GM20000 (cell line): ENCODE results near the gene SLC25A17.
A peak's percentile ranks its signal among the peaks of the same experiment; 100 is the strongest.
"Not testable (repeated sequence)": the region's sequence is repeated elsewhere in the genome, so short reads cannot be mapped to it uniquely, and the experiment has no call there.

Experiments
- DNase-seq: peaks from one replicate; pipeline ENCODE4 v3.0.0; 2012; ENCODE audit warnings: low spot score
- TF ChIP-seq, protein P1 (sequence below): IDR thresholded peaks from 2 replicates; pipeline ENCODE4 v1.5.1; 2012; ENCODE audit warnings: mild to moderate bottlenecking, control low read depth; ENCODE audit errors: extremely low read depth, missing control alignments

The SLC25A17 gene

DNA sequence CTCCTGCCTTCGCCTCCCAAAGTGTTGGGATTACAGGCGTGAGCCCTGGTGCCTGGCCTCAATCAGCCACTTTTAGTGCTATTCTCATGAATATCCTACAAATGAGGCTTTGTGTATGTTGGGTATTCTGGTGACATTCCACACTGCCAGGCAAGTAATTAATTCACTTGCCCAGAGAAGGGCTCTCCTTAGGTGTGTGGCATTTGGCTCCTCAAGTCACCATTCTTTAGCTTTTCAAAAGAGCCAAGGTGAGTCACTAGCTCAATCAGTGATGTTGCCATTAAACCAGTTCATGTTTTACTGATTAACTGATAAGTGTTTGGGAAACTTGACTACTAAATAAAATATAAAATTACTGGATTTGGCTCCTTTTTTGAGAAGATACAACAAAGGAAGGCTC is 52.2 kb downstream of the SLC25A17 start:
- TF ChIP-seq, protein P1, sequence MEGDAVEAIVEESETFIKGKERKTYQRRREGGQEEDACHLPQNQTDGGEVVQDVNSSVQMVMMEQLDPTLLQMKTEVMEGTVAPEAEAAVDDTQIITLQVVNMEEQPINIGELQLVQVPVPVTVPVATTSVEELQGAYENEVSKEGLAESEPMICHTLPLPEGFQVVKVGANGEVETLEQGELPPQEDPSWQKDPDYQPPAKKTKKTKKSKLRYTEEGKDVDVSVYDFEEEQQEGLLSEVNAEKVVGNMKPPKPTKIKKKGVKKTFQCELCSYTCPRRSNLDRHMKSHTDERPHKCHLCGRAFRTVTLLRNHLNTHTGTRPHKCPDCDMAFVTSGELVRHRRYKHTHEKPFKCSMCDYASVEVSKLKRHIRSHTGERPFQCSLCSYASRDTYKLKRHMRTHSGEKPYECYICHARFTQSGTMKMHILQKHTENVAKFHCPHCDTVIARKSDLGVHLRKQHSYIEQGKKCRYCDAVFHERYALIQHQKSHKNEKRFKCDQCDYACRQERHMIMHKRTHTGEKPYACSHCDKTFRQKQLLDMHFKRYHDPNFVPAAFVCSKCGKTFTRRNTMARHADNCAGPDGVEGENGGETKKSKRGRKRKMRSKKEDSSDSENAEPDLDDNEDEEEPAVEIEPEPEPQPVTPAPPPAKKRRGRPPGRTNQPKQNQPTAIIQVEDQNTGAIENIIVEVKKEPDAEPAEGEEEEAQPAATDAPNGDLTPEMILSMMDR = no peak
- DNase-seq = no peak

DNA sequence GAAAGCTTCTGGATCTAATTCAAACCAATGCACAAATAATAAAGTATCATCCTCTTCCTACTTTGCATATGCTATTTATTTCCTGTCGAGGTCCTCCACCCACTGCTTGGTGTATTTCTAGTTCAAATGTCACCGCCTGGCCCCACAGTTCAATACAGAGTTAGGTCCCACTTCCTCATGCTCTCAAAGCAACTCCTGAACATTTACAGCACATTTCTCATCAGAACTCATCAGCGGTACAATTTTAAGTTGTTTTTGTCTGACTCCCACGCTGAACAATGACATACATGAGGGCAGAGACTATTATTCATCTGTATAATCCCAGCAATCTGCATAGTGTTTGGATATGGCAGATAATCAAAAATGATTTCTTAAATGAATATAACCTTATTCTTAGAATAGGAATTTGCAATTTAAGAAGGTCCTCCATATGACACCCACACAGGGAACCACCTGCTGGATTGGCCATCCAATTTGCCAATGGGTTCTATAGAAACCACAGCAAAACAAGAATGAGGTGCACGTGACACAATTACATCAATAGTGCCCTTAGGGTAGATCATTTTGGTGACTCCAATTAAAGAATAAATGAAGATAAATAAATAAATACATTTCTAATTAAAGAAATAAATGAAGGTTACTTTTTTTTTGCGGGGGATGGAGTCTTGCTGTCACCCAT is 54.2 kb downstream of the SLC25A17 start:
- TF ChIP-seq, protein P1 = no peak
- peak; percentile 67 for DNase-seq

DNA sequence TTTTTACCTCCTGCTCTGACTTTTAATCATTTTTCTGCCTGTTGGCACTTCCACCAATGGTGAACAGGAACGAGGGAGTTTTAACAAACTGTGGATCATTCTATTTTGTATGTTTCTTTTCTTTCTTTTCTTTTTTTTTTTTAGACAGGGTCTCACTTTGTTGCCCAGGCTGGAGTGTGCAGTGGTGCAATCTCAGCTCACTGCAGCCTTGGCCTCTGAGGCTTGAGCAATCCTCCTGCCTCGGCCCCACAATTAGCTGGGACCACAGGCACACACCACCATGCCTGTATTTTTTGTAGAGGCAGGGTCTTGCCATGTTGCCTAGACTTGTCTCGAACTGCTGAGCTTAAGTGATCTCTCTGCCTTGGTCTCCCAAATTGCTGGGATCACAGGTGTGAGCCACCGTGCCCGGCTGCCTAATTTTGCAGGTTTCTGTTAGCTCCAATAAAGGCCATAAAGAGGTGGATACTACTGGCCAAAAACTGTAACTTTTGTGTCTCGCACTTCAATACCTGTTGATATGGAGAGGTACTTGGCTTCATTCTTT is 59.8 kb downstream of the SLC25A17 start:
- no peak for DNase-seq
- TF ChIP-seq, protein P1 = no peak

DNA sequence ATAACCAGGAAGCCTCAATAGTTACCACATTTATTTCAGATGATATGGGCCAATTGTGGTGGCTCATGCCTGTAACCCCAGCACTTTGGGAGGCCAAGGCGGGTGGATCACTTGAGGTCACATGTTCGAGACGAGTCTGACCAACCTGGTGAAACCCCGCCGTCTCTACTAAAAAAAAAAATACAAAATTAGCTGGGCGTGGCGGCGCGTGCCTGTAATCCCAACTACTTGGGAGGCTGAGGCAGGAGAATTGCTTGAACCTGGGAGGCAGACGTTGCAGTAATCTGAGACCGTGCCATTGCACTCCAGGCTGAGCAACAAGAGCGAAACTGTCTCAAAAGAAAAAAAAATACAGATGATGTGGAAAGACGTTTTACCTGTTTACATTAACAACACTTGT is 60.3 kb downstream of the SLC25A17 start:
- DNase-seq = not testable (repeated sequence)

DNA sequence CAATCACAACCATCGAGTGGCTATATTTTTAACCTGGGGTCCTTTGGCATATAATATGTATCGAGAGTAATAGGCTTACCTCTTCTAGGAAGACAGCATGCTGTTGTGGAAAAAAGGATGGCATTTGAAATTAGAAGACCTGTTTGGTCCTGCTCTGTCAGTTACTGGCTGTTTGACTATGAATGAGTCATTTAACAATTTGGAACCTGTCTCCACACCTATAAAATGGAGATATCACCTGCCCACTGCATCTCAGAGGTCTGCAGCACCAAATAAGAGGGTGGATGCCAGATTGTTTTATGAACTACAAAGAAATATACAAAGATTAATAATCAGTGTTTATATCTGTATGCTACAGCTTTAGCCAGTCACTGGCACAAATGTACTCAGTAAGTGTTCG is 60.8 kb downstream of the SLC25A17 start:
- TF ChIP-seq, protein P1 = no peak
- no peak for DNase-seq

DNA sequence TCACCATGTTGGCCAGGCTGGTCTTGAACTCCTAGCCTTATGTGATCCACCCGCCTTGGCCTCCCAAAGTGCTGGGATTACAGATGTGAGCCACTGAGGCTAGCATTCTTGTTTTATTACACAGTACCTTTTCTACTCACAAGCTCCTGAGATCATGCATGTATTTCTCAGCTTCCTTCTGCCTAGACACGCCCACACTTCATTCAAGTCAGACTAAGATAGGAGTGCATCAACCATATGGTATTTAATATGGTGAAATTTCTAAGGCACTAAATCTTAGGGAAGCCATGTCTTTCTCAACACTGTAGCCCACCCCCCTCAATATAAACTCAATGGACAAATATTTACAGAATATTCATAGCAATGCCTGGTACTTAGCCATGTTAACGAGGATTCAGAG is 62.1 kb downstream of the SLC25A17 start:
- DNase-seq = no peak

DNA sequence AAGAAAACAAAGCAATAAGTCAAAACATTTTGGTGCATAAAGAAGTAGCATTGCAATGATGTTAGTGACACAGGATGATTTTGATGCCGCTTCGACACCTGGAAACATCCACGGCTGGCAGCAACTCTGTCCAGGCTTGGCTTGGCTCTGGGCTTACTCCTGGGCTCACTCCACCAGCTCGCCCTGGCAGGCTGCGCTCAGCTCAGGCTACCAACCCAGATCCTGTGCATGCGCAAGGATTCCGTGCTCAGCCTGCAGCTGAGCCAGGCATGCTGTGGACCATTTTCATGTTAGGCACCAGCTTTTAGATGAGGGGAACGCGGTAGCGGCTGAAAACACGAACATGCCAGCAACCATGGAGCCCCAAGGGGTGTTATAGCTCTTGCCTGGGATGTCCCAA is 66.0 kb downstream of the SLC25A17 start:
- DNase-seq = no peak
- TF ChIP-seq, protein P1 = no peak

More for the DNA sequence above, 62.1 kb downstream of the SLC25A17 start:
- TF ChIP-seq, protein P1 = no peak

DNA sequence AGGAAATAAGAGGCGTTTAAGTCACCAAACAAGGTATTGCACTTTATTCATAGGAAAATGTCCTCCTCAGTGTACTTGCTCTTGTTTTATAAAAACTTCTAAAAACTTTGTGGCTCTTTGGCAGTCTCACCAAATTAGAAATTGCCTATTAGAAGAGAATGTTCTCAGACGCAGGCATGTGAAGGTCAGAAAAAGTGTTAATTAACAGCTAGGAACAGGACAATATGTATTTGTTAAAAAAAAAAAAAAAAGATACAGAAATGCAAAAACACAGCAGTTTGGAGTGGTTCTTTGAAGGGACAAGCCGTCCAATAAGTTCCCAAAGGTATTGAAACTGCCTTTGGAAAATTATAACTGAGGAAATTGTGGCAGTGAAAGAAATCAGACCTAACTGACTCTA is 67.9 kb downstream of the SLC25A17 start:
- TF ChIP-seq, protein P1 = no peak
- DNase-seq = no peak
